SK-N-SH (cell line): ENCODE results near the gene KIF18B. TPM values are rescaled to one million over a fixed set of nuclear protein-coding genes. Genes with fewer than 3 reads are reported as not detected.

ENCODE experiments used
- CTCF ChIA-PET: fragments of 300-600, 350-600 bp; formaldehyde crosslinking; extraction: SDS; loops from one replicate; lab custom pipeline; 2021; lab: Yijun Ruan, JAX
- POLR2A ChIA-PET: fragments of 350-600 bp; sonication (Branson Sonifier 250); formaldehyde crosslinking; extraction: SDS; loops from one replicate; lab custom pipeline; 2020; ENCODE audit warnings: antibody characterized with exemption, inconsistent platforms; lab: Yijun Ruan, JAX
- DNase-seq: peaks from one replicate; pipeline ENCODE4 v3.0.0; 2012
- H2AFZ ChIP-seq: fragments of 200-600 bp; sonication (generic); 2 replicates; pipeline ENCODE4 v1.8.1; 2016; ENCODE audit warnings: antibody characterized with exemption, mild to moderate bottlenecking, low read depth
- H3F3A ChIP-seq: fragments of 200-600 bp; sonication (generic); replicated peaks from 2 replicates; pipeline ENCODE3; 2016; ENCODE audit warnings: antibody characterized with exemption, mild to moderate bottlenecking; ENCODE audit not compliant: insufficient read depth
- H3K27ac ChIP-seq, 2 experiments: fragments of 200-500 bp in 1 of 2; fragments of 200-600 bp in 1 of 2; sonication (Bioruptor generic) in 1 of 2; sonication (generic), shearing (Covaris generic) in 1 of 2; 2 replicates each; pipeline versions ENCODE4 v1.5.1 to v1.6.1; 2014 to 2016; ENCODE audit warnings: low read depth in 2 of 2, inconsistent platforms in 1 of 2, low read length in 1 of 2, mild to moderate bottlenecking in 1 of 2, mixed read lengths in 1 of 2
- H3K27me3 ChIP-seq: fragments of 200-600 bp; sonication (generic), shearing (Covaris generic); 2 replicates; pipeline ENCODE4 v1.6.1; 2016; ENCODE audit warnings: mixed run types; ENCODE audit not compliant: insufficient read depth
- H3K36me3 ChIP-seq, 2 experiments: fragments of 200-500 bp in 1 of 2; fragments of 200-600 bp in 1 of 2; sonication (Bioruptor generic) in 1 of 2; sonication (generic) in 1 of 2; replicated peaks in 1 of 2; 2 replicates each; pipeline versions ENCODE3 to v1.5.1; 2014 to 2016; ENCODE audit warnings: low read length in 1 of 2, mild to moderate bottlenecking in 1 of 2; ENCODE audit not compliant: insufficient read depth in 2 of 2, control insufficient read depth in 1 of 2
- H3K4me1 ChIP-seq, 2 experiments: fragments of 200-500 bp in 1 of 2; fragments of 200-600 bp in 1 of 2; sonication (Bioruptor generic) in 1 of 2; sonication (generic), shearing (Covaris generic) in 1 of 2; 2 replicates each; pipeline versions ENCODE4 v1.5.1 to v1.6.1; 2014 to 2016; ENCODE audit warnings: low read depth in 1 of 2, low read length in 1 of 2, mixed run types in 1 of 2; ENCODE audit not compliant: insufficient read depth in 2 of 2, control insufficient read depth in 1 of 2
- H3K4me2 ChIP-seq: fragments of 200-600 bp; sonication (generic), shearing (Covaris generic); 2 replicates; pipeline ENCODE4 v1.6.1; 2017; ENCODE audit warnings: mixed run types
- H3K4me3 ChIP-seq, 2 experiments: fragments of 200-500 bp in 1 of 2; fragments of 200-600 bp in 1 of 2; sonication (Bioruptor generic) in 1 of 2; sonication (generic), shearing (Covaris generic) in 1 of 2; 2 replicates each; pipeline versions ENCODE4 v1.5.1 to v1.8.1; 2014 to 2016; ENCODE audit warnings: low read depth in 2 of 2, inconsistent platforms in 1 of 2, low read length in 1 of 2, mild to moderate bottlenecking in 1 of 2, mixed read lengths in 1 of 2, moderate library complexity in 1 of 2
- H3K79me2 ChIP-seq: fragments of 200-600 bp; sonication (generic); 2 replicates; pipeline ENCODE4 v1.8.1; 2017; ENCODE audit warnings: mild to moderate bottlenecking; ENCODE audit not compliant: insufficient read depth
- H3K9ac ChIP-seq: fragments of 200-600 bp; sonication (generic); 2 replicates; pipeline ENCODE4 v1.6.1; 2017; ENCODE audit warnings: mixed run types
- H3K9me2 ChIP-seq: fragments of 200-600 bp; sonication (generic); 2 replicates; pipeline ENCODE4 v1.6.1; 2017; ENCODE audit warnings: mixed run types
- H3K9me3 ChIP-seq: fragments of 200-600 bp; sonication (generic); 2 replicates; pipeline ENCODE4 v1.6.1; 2017; ENCODE audit warnings: mixed run types, mild to moderate bottlenecking, moderate library complexity
- H4K20me1 ChIP-seq: fragments of 200-600 bp; sonication (generic); 2 replicates; pipeline ENCODE4 v1.6.1; 2017; ENCODE audit warnings: mild to moderate bottlenecking, mixed run types; ENCODE audit not compliant: insufficient read depth
- FOSL2 ChIP-seq: IDR thresholded peaks from 2 replicates; pipeline ENCODE4 v1.4.0; 2012; ENCODE audit warnings: low read depth, mild to moderate bottlenecking, moderate library complexity, borderline replicate concordance
- FOXJ3 ChIP-seq: sonication (generic); formaldehyde crosslinking; IDR thresholded peaks from 2 replicates; pipeline ENCODE4 v1.5.1; 2020; ENCODE audit warnings: mild to moderate bottlenecking, missing genetic modification reagents
- FOXM1 ChIP-seq: IDR thresholded peaks from 2 replicates; pipeline ENCODE4 v1.4.0; 2012; ENCODE audit warnings: low read depth, mild to moderate bottlenecking
- GATA2 ChIP-seq: sonication (generic); formaldehyde crosslinking; IDR thresholded peaks from 2 replicates; pipeline ENCODE4 v1.5.0; 2020; ENCODE audit warnings: mild to moderate bottlenecking, missing genetic modification reagents
- MEF2A ChIP-seq: IDR thresholded peaks from 2 replicates; pipeline ENCODE4 v1.4.0; 2012; ENCODE audit warnings: low read depth, borderline replicate concordance
- NFIC ChIP-seq: IDR thresholded peaks from 2 replicates; pipeline ENCODE4 v1.4.0; 2012; ENCODE audit warnings: borderline replicate concordance
- NRF1 ChIP-seq: IDR thresholded peaks from 2 replicates; pipeline ENCODE4 v1.6.1; 2012; ENCODE audit warnings: low read depth, mild to moderate bottlenecking, low read length
- RCOR1 ChIP-seq: fragments of 150-350 bp; IDR thresholded peaks from 2 replicates; pipeline ENCODE4 v1.6.1; 2017; ENCODE audit warnings: antibody characterized with exemption, low read length
- TCF12 ChIP-seq: IDR thresholded peaks from 2 replicates; pipeline ENCODE4 v1.4.0; 2012
- YY1 ChIP-seq: IDR thresholded peaks from 2 replicates; pipeline ENCODE4 v1.4.0; 2012; ENCODE audit warnings: low read depth, mild to moderate bottlenecking
- WGBS: methylation state at CpG from one replicate; pipeline ENCODE4 v1.1.6; 2017; ENCODE audit warnings: low lambda C conversion rate; 5-methylcytosine and 5-hydroxymethylcytosine counted together
- polyA plus RNA-seq, 3 experiments: library from polyadenylated mRNA; depleted of rRNA; stranded (reverse); fragments of >200 nt; gene quantifications; 2 replicates each; pipeline ENCODE4 v1.2.3, GENCODE V29; 2012
- TF ChIP-seq, protein P1 (sequence below): IDR thresholded peaks from 2 replicates; pipeline ENCODE4 v1.4.0; 2012; ENCODE audit warnings: low read depth
- TF ChIP-seq, protein P2 (sequence below): IDR thresholded peaks from 2 replicates; pipeline ENCODE4 v1.6.1; 2012; ENCODE audit warnings: mild to moderate bottlenecking, low read depth, low read length, moderate library complexity
- TF ChIP-seq, protein P3 (sequence below): IDR thresholded peaks from 2 replicates; pipeline ENCODE4; 2012

The KIF18B gene
- polyA plus RNA-seq, 1 of the 3 experiments (the other 2 are of a cell fraction), result 14.7 TPM

DNA sequence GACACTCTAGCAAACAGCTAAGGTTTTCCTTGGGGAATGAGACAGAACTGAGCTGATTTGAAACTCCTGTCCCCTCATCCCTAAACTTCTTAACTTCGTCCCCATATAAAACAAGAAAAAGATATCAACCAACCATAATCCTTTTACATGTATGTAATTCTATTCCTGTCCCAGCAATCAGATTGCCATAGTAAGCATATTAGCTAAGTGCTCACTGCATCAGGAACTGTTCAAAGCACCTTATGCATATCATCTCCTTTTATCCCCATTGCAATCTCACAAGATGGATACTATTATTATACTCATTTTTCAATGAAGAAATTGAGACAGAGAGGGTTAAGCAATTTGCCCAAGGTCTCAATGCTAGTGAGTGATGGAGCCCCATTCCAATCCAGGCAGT, 6.8 kb downstream of the KIF18B start:
- no peak for DNase-seq
- H3K4me3 ChIP-seq, result no peak overlapping the region
- no peaks in the 10 kb centered on the region; the same call in 1 of the 2 replicates for H4K20me1 ChIP-seq
- peaks cover 13 to 39% of the 10 kb centered on the region in 2 experiments for H3K36me3 ChIP-seq
- H3K9ac ChIP-seq, result no peak overlapping the region
- H3K79me2 ChIP-seq, result peaks cover 98% of the 10 kb centered on the region
- no peaks in the 10 kb centered on the region for H3K27me3 ChIP-seq
- peaks cover 0 to 15% of the 10 kb centered on the region in 2 experiments; a peak in 1 of 4 replicates for H3K4me1 ChIP-seq
- no peaks in the 10 kb centered on the region for H3K9me2 ChIP-seq
- no peaks in the 10 kb centered on the region for H3K9me3 ChIP-seq
- CTCF ChIA-PET, result interaction anchor here (1.2 to 3.1 kb wide), 8 partner anchors 9 to 195 kb away, joined by 3 to 15 read pairs (median 5); partner anchors contain the start of genes ACBD4 and PLCD3
- H3K27ac ChIP-seq, result peak overlapping the region in 1 of 2 experiments; percentile 40; a peak in 2 of 4 replicates
- no peak overlapping the region for H2AFZ ChIP-seq
- POLR2A ChIA-PET, result no interaction called here
- TF ChIP-seq FOSL2 (no peak), MEF2A (no peak), GATA2 (CRISPR knock-in tag) (no peak), FOXJ3 (no peak), YY1 (no peak)
- TF ChIP-seq, all 33 proteins: peak for 0
- WGBS, result 82% methylated on average over 1 of the region's 1 CpG
- peaks cover 35% of the 10 kb centered on the region for H3F3A ChIP-seq
- H3K4me2 ChIP-seq, result no peak overlapping the region

DNA sequence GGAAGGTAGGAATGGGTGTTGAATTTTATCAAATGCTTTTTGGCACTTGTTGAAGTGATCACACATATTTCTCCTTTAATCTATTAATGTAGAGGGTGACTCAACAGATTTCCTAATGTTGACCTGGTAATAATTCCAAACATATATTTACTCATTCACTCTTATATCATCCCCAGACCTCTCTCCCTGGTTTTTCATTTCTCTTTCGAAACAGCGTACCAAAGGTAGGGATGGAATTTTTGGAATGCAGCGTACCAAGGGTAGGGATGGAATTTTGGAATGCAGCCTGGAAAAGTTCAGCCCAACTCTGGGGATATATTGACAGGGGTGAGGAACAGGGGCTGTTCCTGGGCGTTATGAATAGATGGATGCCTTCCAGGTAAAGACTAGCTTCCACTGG, 7.3 kb downstream of the KIF18B start:
- no peaks in the 10 kb centered on the region for H3K9me2 ChIP-seq
- peak; percentile 11 for DNase-seq
- ChIA-PET POLR2A (no interaction called here), CTCF (interaction anchor here (1.2 to 3.1 kb wide), 8 partner anchors 8 to 195 kb away, joined by 3 to 15 read pairs (median 5); partner anchors contain the start of genes ACBD4 and PLCD3)
- no peak overlapping the region for H3K4me3 ChIP-seq
- TF ChIP-seq MEF2A (no peak), TCF12 (peak; percentile 32; the same call in 1 of the 2 replicates), NRF1 (no peak), NFIC (0 out of 2 replicates have a peak, but pooled peaks have one; percentile 8)
- TF ChIP-seq, protein P1, sequence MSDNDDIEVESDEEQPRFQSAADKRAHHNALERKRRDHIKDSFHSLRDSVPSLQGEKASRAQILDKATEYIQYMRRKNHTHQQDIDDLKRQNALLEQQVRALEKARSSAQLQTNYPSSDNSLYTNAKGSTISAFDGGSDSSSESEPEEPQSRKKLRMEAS, result no peak
- no peak overlapping the region for H2AFZ ChIP-seq
- H3F3A ChIP-seq, result peaks cover 31% of the 10 kb centered on the region
- peaks cover 16 to 35% of the 10 kb centered on the region in 2 experiments for H3K36me3 ChIP-seq
- H3K27ac ChIP-seq, result peak overlapping the region in 1 of 2 experiments; percentile 35; a peak in 1 of 4 replicates
- peaks cover 97% of the 10 kb centered on the region for H3K79me2 ChIP-seq
- H3K9me3 ChIP-seq, result no peaks in the 10 kb centered on the region
- no peak overlapping the region for H3K9ac ChIP-seq
- H3K4me2 ChIP-seq, result no peak overlapping the region
- WGBS, result 66% methylated on average over 4 of the region's 4 CpGs
- H4K20me1 ChIP-seq, result no peaks in the 10 kb centered on the region; the same call in 1 of the 2 replicates
- H3K27me3 ChIP-seq, result no peaks in the 10 kb centered on the region
- H3K4me1 ChIP-seq, result peaks cover 0 to 15% of the 10 kb centered on the region in 2 experiments; a peak in 1 of 4 replicates

DNA sequence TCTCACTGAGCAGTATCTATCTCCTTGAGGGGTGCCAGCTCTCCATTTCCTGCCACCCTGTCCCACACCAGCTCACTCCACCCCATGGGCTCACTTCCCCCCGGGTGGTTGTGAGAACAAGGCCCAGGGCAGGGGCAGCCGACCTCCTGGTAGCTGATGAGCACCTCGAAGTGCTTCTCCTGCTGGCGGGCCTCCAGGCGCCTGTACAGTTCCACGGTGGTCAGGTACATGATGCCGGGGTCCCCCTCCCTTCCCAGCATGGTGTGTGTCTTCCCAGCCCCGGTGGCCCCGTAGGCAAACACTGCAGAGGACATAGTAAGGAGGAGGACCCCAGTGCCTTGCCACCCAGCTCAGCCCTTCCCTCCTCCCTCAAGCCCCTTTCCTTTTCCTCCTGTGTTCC, 12.5 kb downstream of the KIF18B start:
- peaks cover 21% of the 10 kb centered on the region for H3F3A ChIP-seq
- peaks cover 45% of the 10 kb centered on the region for H3K79me2 ChIP-seq
- H2AFZ ChIP-seq, result no peak overlapping the region
- ChIA-PET POLR2A (no interaction called here), CTCF (interaction anchor here (0.9 to 2.1 kb wide), 4 partner anchors 12 to 87 kb away, joined by 3 to 5 read pairs (median 4); partner anchors contain the start of gene KIF18B)
- H3K4me3 ChIP-seq, result no peak overlapping the region
- no peaks in the 10 kb centered on the region for H3K27me3 ChIP-seq
- H3K36me3 ChIP-seq, result peaks cover 30 to 43% of the 10 kb centered on the region in 2 experiments
- H3K4me2 ChIP-seq, result no peak overlapping the region
- peak; percentile 21 for DNase-seq
- TF ChIP-seq, protein P2, sequence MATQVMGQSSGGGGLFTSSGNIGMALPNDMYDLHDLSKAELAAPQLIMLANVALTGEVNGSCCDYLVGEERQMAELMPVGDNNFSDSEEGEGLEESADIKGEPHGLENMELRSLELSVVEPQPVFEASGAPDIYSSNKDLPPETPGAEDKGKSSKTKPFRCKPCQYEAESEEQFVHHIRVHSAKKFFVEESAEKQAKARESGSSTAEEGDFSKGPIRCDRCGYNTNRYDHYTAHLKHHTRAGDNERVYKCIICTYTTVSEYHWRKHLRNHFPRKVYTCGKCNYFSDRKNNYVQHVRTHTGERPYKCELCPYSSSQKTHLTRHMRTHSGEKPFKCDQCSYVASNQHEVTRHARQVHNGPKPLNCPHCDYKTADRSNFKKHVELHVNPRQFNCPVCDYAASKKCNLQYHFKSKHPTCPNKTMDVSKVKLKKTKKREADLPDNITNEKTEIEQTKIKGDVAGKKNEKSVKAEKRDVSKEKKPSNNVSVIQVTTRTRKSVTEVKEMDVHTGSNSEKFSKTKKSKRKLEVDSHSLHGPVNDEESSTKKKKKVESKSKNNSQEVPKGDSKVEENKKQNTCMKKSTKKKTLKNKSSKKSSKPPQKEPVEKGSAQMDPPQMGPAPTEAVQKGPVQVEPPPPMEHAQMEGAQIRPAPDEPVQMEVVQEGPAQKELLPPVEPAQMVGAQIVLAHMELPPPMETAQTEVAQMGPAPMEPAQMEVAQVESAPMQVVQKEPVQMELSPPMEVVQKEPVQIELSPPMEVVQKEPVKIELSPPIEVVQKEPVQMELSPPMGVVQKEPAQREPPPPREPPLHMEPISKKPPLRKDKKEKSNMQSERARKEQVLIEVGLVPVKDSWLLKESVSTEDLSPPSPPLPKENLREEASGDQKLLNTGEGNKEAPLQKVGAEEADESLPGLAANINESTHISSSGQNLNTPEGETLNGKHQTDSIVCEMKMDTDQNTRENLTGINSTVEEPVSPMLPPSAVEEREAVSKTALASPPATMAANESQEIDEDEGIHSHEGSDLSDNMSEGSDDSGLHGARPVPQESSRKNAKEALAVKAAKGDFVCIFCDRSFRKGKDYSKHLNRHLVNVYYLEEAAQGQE, result no peak
- TF ChIP-seq FOXM1 (no peak), RCOR1 (no peak)
- TF ChIP-seq, protein P3, sequence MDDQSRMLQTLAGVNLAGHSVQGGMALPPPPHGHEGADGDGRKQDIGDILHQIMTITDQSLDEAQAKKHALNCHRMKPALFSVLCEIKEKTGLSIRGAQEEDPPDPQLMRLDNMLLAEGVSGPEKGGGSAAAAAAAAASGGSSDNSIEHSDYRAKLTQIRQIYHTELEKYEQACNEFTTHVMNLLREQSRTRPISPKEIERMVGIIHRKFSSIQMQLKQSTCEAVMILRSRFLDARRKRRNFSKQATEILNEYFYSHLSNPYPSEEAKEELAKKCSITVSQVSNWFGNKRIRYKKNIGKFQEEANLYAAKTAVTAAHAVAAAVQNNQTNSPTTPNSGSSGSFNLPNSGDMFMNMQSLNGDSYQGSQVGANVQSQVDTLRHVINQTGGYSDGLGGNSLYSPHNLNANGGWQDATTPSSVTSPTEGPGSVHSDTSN, result no peak
- 87% methylated on average over 3 of the region's 9 CpGs for WGBS
- no peaks in the 10 kb centered on the region for H3K9me2 ChIP-seq
- H3K9me3 ChIP-seq, result no peaks in the 10 kb centered on the region
- no peak overlapping the region for H3K9ac ChIP-seq
- H3K27ac ChIP-seq, result no peak overlapping the region
- peaks cover 0 to 19% of the 10 kb centered on the region in 2 experiments; a peak in 1 of 4 replicates for H3K4me1 ChIP-seq
- H4K20me1 ChIP-seq, result no peaks in the 10 kb centered on the region; the same call in 1 of the 2 replicates
